ENCODE measurements around the gene NRG3. TPM values are rescaled to one million over a fixed set of nuclear protein-coding genes. Genes with fewer than 3 reads are reported as not detected.

NRG3 gene
- total RNA-seq, 2 experiments from 2014 or later, result not detected

DNA sequence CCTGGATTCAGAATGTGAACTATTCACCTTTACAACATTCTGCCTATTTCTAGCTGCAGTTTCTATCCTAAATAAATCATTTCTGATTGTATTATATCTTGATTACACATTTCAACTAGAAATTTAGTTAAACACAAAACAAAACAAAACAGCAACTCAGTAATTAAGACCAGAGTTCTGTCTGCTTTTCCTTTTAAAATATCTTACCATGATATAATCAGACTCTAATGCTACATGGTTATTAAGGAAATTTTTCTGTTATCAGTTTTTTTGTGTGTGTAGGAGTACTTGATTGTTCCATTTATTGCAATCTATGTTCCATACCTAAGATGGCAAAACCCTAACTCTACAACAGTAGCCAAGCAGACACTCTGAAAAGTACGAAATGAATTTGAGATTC lies 663.3 kb downstream of the NRG3 start:
- Mint-ChIP-seq H3K4me3 (no peak overlapping the region), H3K27me3 (no peaks in the 10 kb centered on the region), H3K9me3 (ENCODE audit: low read depth) (peaks cover 7% of the 10 kb centered on the region), H3K36me3 (ENCODE audit: low read depth) (no peaks in the 10 kb centered on the region), H3K27ac (no peak overlapping the region), H3K4me1 (no peaks in the 10 kb centered on the region)
- ATAC-seq, result no peak
- CTCF ChIA-PET, result no interaction called here
- intact Hi-C loops (cut with DNase I, micrococcal nuclease), result no loop called here
- POLR2A ChIA-PET, result no interaction called here
- DNase-seq, result no peak

DNA sequence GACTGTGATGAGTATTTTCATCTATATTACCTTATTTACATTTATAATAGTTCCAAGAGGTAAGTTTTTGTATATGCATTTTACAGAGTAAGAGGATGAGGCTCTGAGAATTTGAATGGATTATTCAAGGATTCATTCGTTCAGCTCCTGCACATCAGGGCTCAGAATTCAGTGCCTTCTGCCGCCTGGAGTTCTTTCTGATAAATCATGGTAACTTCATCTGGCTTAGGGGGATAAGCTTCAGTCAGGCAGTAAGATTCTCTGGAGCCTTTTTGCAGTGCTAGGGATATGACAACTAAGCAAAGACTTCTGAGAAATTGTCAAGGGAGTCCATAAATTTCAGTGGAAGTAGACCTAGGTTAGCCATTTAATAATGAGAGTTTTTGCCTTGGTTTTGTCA lies 668.6 kb downstream of the NRG3 start:
- Mint-ChIP-seq H3K9me3 (ENCODE audit: low read depth) (peaks cover 5% of the 10 kb centered on the region), H3K4me3 (no peak overlapping the region), H3K36me3 (ENCODE audit: low read depth) (no peaks in the 10 kb centered on the region), H3K4me1 (no peaks in the 10 kb centered on the region), H3K27ac (no peak overlapping the region), H3K27me3 (no peaks in the 10 kb centered on the region)
- DNase-seq (no peak), ATAC-seq (no peak)
- intact Hi-C loops (cut with DNase I, micrococcal nuclease), result no loop called here
- ChIA-PET CTCF (no interaction called here), POLR2A (no interaction called here)

DNA sequence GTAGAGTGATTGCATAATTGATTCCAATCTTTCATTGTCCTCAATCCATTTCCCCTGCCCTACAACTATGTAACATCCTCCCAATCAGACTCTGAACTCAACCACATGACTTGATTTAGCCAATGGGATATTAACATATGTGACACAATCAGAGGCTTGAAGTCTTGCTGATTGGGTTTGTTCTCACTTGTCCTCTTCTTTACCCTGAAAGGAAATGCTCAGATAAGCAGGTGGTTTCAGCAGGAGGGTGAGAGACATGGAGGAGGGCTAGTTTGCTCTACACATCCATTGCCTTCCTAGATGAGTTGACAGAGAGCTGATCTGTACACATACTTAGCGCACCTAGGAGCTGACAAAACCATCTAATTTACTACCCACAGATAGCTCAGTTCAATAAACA lies 669.4 kb downstream of the NRG3 start:
- Mint-ChIP-seq H3K9me3 (ENCODE audit: low read depth) (peaks cover 5% of the 10 kb centered on the region), H3K27ac (no peak overlapping the region), H3K36me3 (ENCODE audit: low read depth) (no peaks in the 10 kb centered on the region), H3K27me3 (no peaks in the 10 kb centered on the region), H3K4me3 (no peak overlapping the region), H3K4me1 (no peaks in the 10 kb centered on the region)
- ChIA-PET CTCF (interaction anchor here (0.6 kb wide), 1 partner anchor 1402 kb away, joined by 3 read pairs; no protein-coding TSS in a partner anchor), POLR2A (no interaction called here)
- DNase-seq (no peak), ATAC-seq (no peak)
- intact Hi-C loops (cut with DNase I, micrococcal nuclease), result no loop called here

DNA sequence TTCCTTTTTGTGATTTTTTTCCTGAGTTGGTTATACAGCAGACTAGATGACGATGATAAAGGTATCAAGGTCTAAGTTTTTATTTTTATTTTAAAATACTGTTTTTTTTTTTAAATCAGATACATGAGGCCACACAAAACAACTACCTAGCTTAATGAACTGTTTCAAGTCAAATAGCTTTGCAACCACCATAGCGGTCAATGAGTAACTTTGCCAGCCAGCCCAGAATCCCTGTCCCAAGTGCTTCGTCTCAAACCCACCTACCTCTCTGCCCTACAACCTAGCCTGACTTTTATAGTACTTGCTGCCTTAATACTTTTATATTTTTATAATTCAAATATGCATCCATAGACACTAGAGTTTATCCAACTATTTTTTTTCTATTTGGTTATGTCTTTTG lies 676.5 kb downstream of the NRG3 start:
- no peaks in the 10 kb centered on the region for H3K36me3 Mint-ChIP-seq (ENCODE audit: low read depth)
- DNase-seq (no peak), ATAC-seq (no peak)
- CTCF ChIA-PET, result no interaction called here
- no peaks in the 10 kb centered on the region for H3K27me3 Mint-ChIP-seq
- peaks cover 4% of the 10 kb centered on the region for H3K9me3 Mint-ChIP-seq (ENCODE audit: low read depth)
- H3K4me1 Mint-ChIP-seq, result no peaks in the 10 kb centered on the region
- POLR2A ChIA-PET, result no interaction called here
- intact Hi-C loops (cut with DNase I, micrococcal nuclease), result no loop called here
- H3K27ac Mint-ChIP-seq, result no peak overlapping the region
- no peak overlapping the region for H3K4me3 Mint-ChIP-seq

DNA sequence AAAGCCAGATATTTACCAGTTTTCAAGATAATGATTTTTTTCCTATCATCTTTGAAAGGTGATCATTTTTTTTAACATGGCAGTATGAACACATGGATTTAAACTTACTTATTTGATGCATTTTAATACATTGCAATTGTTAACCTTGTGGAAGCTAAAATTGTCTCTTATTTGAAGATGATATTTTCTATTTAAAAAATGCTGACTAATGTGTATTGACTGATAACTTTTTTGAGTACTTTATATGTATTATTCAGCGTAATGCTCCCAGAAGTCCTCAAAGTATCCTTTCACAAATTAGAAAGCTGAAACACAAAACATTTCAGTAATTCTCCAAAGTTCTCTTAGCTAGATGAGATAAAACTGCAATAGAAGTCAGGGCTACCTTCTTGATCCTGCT lies 677.3 kb downstream of the NRG3 start:
- ChIA-PET POLR2A (no interaction called here), CTCF (no interaction called here)
- H3K27ac Mint-ChIP-seq, result no peak overlapping the region
- no peak overlapping the region for H3K4me3 Mint-ChIP-seq
- H3K9me3 Mint-ChIP-seq (ENCODE audit: low read depth), result peaks cover 4% of the 10 kb centered on the region
- H3K4me1 Mint-ChIP-seq, result no peaks in the 10 kb centered on the region
- H3K36me3 Mint-ChIP-seq (ENCODE audit: low read depth), result no peaks in the 10 kb centered on the region
- ATAC-seq (no peak), DNase-seq (no peak)
- no peaks in the 10 kb centered on the region for H3K27me3 Mint-ChIP-seq
- intact Hi-C loops (cut with DNase I, micrococcal nuclease), result no loop called here

DNA sequence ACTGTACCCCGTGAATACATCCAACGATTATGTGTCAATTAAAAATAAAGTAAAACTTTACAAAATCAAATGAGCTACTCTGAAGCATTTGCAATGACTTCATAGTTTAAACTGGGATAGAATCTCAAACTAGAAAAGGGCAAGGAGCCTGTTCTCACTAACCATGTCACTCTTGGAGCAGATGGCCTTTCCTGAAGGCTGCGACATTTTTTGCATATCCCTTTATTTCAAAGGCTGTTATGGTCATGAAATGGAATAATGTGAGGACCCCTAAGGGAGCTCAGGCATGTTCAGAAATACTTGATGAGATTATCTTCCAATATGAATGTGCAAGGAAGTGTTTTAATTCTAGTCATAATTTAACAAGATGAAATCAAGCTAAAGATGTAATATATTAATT lies 679.4 kb downstream of the NRG3 start:
- CTCF ChIA-PET, result no interaction called here
- no peaks in the 10 kb centered on the region for H3K27me3 Mint-ChIP-seq

DNA sequence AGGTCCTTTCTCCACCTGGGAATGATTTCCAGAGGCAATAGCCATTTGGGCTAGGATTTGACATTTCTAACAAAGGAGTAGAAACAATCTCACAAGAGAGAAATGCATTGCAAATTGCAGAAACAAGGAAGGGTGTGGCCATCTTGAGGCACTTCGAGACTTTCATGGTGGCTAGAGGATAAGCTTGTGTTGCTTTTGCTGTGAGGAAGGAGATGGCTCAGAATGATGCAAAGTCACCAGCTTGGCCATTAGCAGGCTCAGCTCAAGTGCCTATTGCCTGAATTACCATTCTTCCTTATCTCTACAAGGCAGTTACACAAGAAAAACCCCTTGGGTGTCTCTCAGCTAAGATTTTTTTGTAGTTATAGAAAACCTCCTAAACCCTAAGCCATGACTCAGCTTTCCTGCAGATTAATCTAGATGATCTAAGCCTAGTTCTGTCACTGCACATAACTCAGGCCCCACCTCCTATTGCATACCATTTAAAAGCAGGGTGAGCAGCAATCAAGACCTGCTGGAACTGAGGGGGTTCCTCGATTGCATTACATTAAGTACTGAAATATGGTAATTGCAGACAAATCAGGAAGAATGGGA lies 683.1 kb downstream of the NRG3 start:
- H3K27ac Mint-ChIP-seq, result no peak overlapping the region
- ChIA-PET CTCF (no interaction called here), POLR2A (no interaction called here)
- H3K4me3 Mint-ChIP-seq, result no peak overlapping the region
- ATAC-seq (no peak), DNase-seq (no peak)
- H3K36me3 Mint-ChIP-seq (ENCODE audit: low read depth), result no peaks in the 10 kb centered on the region
- H3K4me1 Mint-ChIP-seq, result no peaks in the 10 kb centered on the region
- intact Hi-C loops (cut with DNase I, micrococcal nuclease), result no loop called here
- peaks cover 3% of the 10 kb centered on the region for H3K9me3 Mint-ChIP-seq (ENCODE audit: low read depth)
- no peaks in the 10 kb centered on the region for H3K27me3 Mint-ChIP-seq

More for the DNA sequence above, 679.4 kb downstream of the NRG3 start:
- DNase-seq, result no peak
- Mint-ChIP-seq H3K4me3 (no peak overlapping the region), H3K27ac (no peak overlapping the region), H3K36me3 (ENCODE audit: low read depth) (no peaks in the 10 kb centered on the region), H3K9me3 (ENCODE audit: low read depth) (peaks cover 2% of the 10 kb centered on the region), H3K4me1 (no peaks in the 10 kb centered on the region)
- intact Hi-C loops (cut with DNase I, micrococcal nuclease), result no loop called here
- no peak for ATAC-seq
- POLR2A ChIA-PET, result no interaction called here

DNA sequence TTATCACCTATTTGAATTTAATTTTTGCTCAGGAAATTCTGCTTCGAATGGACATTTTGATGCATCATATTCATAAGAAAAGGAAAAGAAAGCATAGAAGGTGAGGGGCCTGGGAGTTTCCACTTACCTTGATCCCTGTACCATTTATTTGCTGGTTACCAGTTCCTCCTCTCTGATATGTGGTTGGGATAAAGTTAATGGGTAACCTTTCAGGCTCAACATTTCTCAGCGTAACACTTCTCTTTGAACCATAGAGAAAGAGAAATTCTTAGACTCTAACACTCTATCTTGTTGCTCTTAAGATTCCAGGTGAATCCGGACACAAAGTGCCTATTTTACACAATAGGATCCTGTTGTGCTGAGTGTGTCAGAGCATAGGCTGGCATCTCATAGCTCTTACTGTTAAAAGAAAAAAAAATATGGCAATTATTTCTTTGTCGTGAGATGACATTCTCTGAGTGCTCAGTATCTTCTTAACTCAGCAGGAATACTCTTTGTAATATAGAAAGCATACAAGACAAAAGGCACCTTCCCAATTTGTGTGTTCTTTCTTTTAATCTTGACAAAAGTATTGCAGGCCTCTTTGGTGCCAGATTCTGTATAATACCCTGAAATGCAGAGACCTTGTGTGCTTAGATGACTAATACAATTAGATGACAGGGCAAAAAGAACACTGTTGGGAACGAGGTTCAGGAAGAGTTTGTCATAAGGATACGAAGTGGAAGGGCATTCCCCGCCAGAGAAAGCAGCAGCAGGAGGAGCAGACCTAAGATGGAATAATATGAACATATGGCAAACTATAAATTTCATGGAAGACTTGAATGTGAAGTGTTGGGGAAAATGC lies 689.6 kb downstream of the NRG3 start:
- DNase-seq, result no peak
- no peak for ATAC-seq
- Mint-ChIP-seq H3K27ac (no peak overlapping the region), H3K9me3 (ENCODE audit: low read depth) (peaks cover 5% of the 10 kb centered on the region), H3K4me3 (no peak overlapping the region), H3K27me3 (no peaks in the 10 kb centered on the region), H3K4me1 (no peaks in the 10 kb centered on the region), H3K36me3 (ENCODE audit: low read depth) (no peaks in the 10 kb centered on the region)
- POLR2A ChIA-PET, result no interaction called here
- intact Hi-C loops (cut with DNase I, micrococcal nuclease), result no loop called here
- CTCF ChIA-PET, result no interaction called here

DNA sequence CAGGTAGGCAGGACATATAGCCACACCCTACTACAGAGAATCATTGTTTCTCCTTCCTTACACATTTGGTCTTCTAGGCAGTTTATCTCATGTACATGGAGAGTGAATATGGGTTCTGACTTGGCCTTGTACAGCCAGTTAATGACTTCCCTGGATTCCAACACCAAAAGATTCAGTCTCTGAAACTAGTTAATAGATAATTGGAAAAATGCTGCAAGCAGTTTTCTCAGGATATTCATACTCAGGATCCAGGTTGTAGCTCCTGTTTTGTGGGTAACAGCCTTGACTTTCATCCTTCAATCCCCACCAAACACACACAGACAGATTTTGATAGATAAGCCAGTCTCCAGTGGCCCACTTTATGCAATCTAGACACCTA lies 690.2 kb downstream of the NRG3 start:
- POLR2A ChIA-PET, result no interaction called here
- Mint-ChIP-seq H3K36me3 (ENCODE audit: low read depth) (no peaks in the 10 kb centered on the region), H3K4me3 (no peak overlapping the region), H3K27me3 (no peaks in the 10 kb centered on the region), H3K9me3 (ENCODE audit: low read depth) (peaks cover 8% of the 10 kb centered on the region), H3K27ac (no peak overlapping the region), H3K4me1 (no peaks in the 10 kb centered on the region)
- CTCF ChIA-PET, result no interaction called here
- intact Hi-C loops (cut with DNase I, micrococcal nuclease), result no loop called here
- DNase-seq, result no peak
- ATAC-seq, result no peak

DNA sequence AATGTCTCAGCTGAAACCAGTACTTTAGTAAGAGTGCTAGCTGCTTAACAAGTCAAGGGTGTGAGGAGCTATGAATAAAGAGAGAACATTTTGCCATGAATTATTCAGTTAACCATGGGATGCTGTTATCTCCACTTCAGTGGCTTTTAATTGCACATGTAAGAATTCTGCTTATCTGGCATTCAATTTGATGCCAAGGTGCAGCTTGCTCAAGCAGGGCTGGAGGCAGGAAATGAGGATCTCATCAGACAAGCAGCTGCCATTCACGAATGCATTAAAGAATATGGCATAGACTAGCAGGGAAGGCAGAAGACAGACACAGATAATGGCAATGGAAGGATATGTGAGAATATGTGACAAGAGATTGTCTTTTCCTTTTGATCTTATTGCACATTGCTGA lies 697.8 kb downstream of the NRG3 start:
- CTCF ChIA-PET, result no interaction called here
- no peaks in the 10 kb centered on the region for H3K27me3 Mint-ChIP-seq

DNA sequence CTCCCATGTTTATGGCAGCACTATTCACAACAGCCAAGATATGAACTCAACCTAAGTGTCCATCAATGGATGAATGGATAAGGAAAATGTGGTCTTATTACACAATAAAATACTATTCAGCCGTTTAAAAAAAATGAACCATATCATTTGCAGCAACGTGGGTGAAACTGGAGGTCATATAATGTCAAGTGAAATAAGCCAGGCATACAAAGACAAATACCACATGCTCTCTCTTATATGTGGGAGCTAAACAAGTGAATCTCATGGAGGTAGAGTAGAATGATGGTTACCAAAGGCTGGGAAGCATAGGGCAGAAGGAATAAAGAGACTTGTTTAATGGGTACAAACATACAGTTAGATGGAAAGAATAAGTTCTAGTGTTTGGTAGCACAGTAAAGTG lies 699.1 kb downstream of the NRG3 start:
- Mint-ChIP-seq H3K9me3 (ENCODE audit: low read depth) (peaks cover 3% of the 10 kb centered on the region), H3K4me1 (no peaks in the 10 kb centered on the region), H3K27ac (no peak overlapping the region), H3K4me3 (no peak overlapping the region), H3K27me3 (no peaks in the 10 kb centered on the region), H3K36me3 (ENCODE audit: low read depth) (no peaks in the 10 kb centered on the region)
- intact Hi-C loops (cut with DNase I, micrococcal nuclease), result no loop called here
- ATAC-seq, result no peak
- ChIA-PET POLR2A (no interaction called here), CTCF (no interaction called here)
- DNase-seq, result no peak

More for the DNA sequence above, 697.8 kb downstream of the NRG3 start:
- Mint-ChIP-seq H3K4me3 (no peak overlapping the region), H3K4me1 (no peaks in the 10 kb centered on the region), H3K27ac (no peak overlapping the region), H3K36me3 (ENCODE audit: low read depth) (no peaks in the 10 kb centered on the region), H3K9me3 (ENCODE audit: low read depth) (peaks cover 3% of the 10 kb centered on the region)
- intact Hi-C loops (cut with DNase I, micrococcal nuclease), result no loop called here
- ATAC-seq (no peak), DNase-seq (no peak)
- POLR2A ChIA-PET, result no interaction called here

DNA sequence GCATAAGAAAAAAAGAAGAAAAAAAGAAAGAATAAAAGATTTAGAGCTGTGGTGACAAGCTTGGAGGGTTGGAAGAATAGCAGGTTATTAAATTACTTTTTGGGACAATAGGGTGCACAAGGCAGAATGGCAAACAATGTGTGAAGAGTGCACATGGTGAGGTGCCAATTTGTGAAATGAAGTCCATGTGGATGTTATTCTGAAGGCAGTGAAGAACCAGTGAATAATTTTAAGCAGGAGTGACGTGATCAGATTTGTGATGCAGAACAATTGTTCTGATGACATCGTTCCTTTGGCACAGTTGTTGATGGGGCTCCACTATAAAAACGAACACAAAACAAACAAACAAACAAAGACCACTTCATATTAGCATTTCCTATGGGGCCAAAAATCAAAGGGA lies 700.3 kb downstream of the NRG3 start:
- CTCF ChIA-PET, result no interaction called here

More for the DNA sequence above, 700.3 kb downstream of the NRG3 start:
- ATAC-seq (no peak), DNase-seq (no peak)
- no peak overlapping the region for H3K27ac Mint-ChIP-seq
- H3K36me3 Mint-ChIP-seq (ENCODE audit: low read depth), result no peaks in the 10 kb centered on the region
- H3K9me3 Mint-ChIP-seq (ENCODE audit: low read depth), result no peaks in the 10 kb centered on the region
- H3K4me3 Mint-ChIP-seq, result no peak overlapping the region
- POLR2A ChIA-PET, result no interaction called here
- intact Hi-C loops (cut with DNase I, micrococcal nuclease), result no loop called here
- H3K27me3 Mint-ChIP-seq, result no peaks in the 10 kb centered on the region
- H3K4me1 Mint-ChIP-seq, result no peaks in the 10 kb centered on the region

Measured in activated CD4-positive, alpha-beta T cell treated with anti-CD3 and anti-CD28 coated beads for 36 hours (primary cell).